Lower leg skin (tissue), 4 donors: ENCODE data around the gene UBR3. TPM values are rescaled to one million over a fixed set of nuclear protein-coding genes. Genes with fewer than 3 reads are reported as not detected.

Experiments used
- DNase-seq, 2 donors: peaks; one replicate each; pipeline ENCODE4 v3.0.0-alpha.2; 2019; ENCODE audit warnings: low spot score in 2 of 2
- H3K4me3 ChIP-seq: fragments of 200-600 bp; sonication (generic); 2 replicates; pipeline ENCODE4 v1.5.1; 2017; ENCODE audit warnings: mild to moderate bottlenecking, low read depth; ENCODE audit not compliant: poor library complexity, severe bottlenecking
- POLR2A ChIP-seq, 2 donors: fragments of 450-650 bp; IDR thresholded peaks; one replicate each; pipeline ENCODE4 v1.6.1; 2016 to 2017; ENCODE audit warnings: antibody characterized with exemption in 2 of 2, mild to moderate bottlenecking in 1 of 2, moderate library complexity in 1 of 2
- WGBS, 2 donors: methylation state at CpG; one replicate each; pipeline ENCODE4 v1.1.5; 2018; 5-methylcytosine and 5-hydroxymethylcytosine counted together
- intact Hi-C: fragments of 100-400 bp; cut with DNase I; formaldehyde crosslinking; loops from one replicate; pipeline ENCODE4 v1.15.0; 2023; ENCODE audit warnings: low total_unique reads
- total RNA-seq, 4 donors: library from RNA; depleted of rRNA; stranded (reverse); fragments of >200 nt; gene quantifications; one replicate each; pipeline ENCODE4 v1.1.0, GENCODE V29; 2016
- TF ChIP-seq, protein P1 (sequence below), 3 donors: fragments of 450-650 bp; IDR thresholded peaks; one replicate each; pipeline ENCODE4 v1.5.1; 2016; ENCODE audit warnings: antibody characterized with exemption in 3 of 3, mild to moderate bottlenecking in 3 of 3, moderate library complexity in 2 of 3

UBR3 gene
- total RNA-seq, 4 donors from 2014 or later = 40.8 to 64.7 (median 50.5) TPM

- no peak for DNase-seq
- TF ChIP-seq POLR2A (IDR thresholded peaks at IDR 0.05) = no peak
- TF ChIP-seq, protein P1, sequence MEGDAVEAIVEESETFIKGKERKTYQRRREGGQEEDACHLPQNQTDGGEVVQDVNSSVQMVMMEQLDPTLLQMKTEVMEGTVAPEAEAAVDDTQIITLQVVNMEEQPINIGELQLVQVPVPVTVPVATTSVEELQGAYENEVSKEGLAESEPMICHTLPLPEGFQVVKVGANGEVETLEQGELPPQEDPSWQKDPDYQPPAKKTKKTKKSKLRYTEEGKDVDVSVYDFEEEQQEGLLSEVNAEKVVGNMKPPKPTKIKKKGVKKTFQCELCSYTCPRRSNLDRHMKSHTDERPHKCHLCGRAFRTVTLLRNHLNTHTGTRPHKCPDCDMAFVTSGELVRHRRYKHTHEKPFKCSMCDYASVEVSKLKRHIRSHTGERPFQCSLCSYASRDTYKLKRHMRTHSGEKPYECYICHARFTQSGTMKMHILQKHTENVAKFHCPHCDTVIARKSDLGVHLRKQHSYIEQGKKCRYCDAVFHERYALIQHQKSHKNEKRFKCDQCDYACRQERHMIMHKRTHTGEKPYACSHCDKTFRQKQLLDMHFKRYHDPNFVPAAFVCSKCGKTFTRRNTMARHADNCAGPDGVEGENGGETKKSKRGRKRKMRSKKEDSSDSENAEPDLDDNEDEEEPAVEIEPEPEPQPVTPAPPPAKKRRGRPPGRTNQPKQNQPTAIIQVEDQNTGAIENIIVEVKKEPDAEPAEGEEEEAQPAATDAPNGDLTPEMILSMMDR (IDR thresholded peaks at IDR 0.05) = no peak
- no peak overlapping the region for H3K4me3 ChIP-seq
- WGBS, 2 donors = 61 to 76% methylated on average over 1 of the region's 1 CpG
- intact Hi-C loops = no loop called here
Measured at GRCh38 chr2:170005702-170006101, 178.4 kb downstream of the UBR3 start.

DNA sequence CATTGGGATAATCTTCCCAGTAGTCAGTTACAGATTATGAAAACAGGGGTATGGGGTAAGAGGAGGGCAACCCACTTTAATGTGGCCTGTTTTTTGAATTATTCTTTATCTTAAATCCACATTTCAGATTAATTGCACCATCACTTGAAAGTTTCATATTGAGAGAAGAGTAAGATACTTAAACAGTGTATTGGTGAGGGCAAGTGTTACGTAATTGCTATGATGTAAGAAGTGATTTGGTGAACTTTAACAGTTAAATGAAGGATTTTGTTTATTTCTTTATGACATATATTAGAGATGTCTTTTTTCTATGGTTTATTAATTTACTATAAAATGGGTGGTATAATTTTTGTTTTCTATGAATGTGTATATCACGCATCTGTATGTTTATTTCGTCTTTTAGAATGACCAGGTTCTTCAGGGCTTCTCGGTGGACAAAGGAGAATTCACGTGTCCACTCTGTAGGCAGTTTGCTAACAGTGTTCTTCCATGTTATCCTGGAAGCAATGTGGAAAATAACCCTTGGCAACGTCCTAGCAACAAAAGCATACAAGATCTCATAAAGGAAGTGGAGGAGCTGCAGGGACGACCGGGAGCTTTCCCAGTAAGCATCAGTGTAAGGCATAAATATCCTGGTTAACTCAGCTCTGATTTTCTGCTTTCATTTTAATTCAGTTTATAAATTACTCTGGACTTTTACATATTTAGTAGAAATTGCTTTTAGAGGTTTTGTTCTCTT, 179.5 kb downstream of the UBR3 start:
- no peak for DNase-seq
- no peak for TF ChIP-seq POLR2A (IDR thresholded peaks at IDR 0.05)
- TF ChIP-seq, protein P1 (IDR thresholded peaks at IDR 0.05) = no peak
- H3K4me3 ChIP-seq = no peak overlapping the region
- 85 to 87% methylated on average over 8 of the region's 8 CpGs for WGBS, 2 donors
- intact Hi-C loops = no loop called here

- no peak overlapping the region for H3K4me3 ChIP-seq
- intact Hi-C loops = no loop called here
- no peak for DNase-seq
- TF ChIP-seq, protein P1 (IDR thresholded peaks at IDR 0.05) = no peak
- no peak for TF ChIP-seq POLR2A (IDR thresholded peaks at IDR 0.05)
- WGBS, 2 donors = 78 to 80% methylated on average over 3 of the region's 3 CpGs
Measured at GRCh38 chr2:170009209-170009608, 182.0 kb downstream of the UBR3 start.

- no peak for DNase-seq
- intact Hi-C loops = no loop called here
- TF ChIP-seq POLR2A (IDR thresholded peaks at IDR 0.05) = no peak
- TF ChIP-seq, protein P1 (IDR thresholded peaks at IDR 0.05) = no peak
- 93 to 96% methylated on average over 4 of the region's 4 CpGs for WGBS, 2 donors
- H3K4me3 ChIP-seq = no peak overlapping the region
Measured at GRCh38 chr2:170012773-170013172, 185.5 kb downstream of the UBR3 start.

- TF ChIP-seq, protein P1 (IDR thresholded peaks at IDR 0.05) = no peak
- TF ChIP-seq POLR2A (IDR thresholded peaks at IDR 0.05) = no peak
Measured at GRCh38 chr2:170013802-170014551, 186.7 kb downstream of the UBR3 start.

More at GRCh38 chr2:170013802-170014551, 186.7 kb downstream of the UBR3 start:
- 67 to 79% methylated on average over 5 of the region's 5 CpGs for WGBS, 2 donors
- DNase-seq = no peak
- intact Hi-C loops = no loop called here
- no peak overlapping the region for H3K4me3 ChIP-seq
